OCI-LY7 (cell line): ENCODE results near the gene STX4. TPM values are rescaled to one million over a fixed set of nuclear protein-coding genes. Genes with fewer than 3 reads are reported as not detected.

Source experiments
- Bru-seq: library from RNA; stranded (reverse); fragments of 400-500 nt; gene quantifications from one replicate; lab custom pipeline; 2021; lab: Mats Ljungman, UMichigan
- BruChase-seq, 2 experiments: library from RNA; stranded (reverse); fragments of 400-500 nt; gene quantifications; one replicate each; lab custom pipeline; 2021; lab: Mats Ljungman, UMichigan
- BruUV-seq: library from RNA; stranded (reverse); fragments of 400-500 nt; replicated peaks from 2 replicates; lab custom pipeline; 2021; lab: Mats Ljungman, UMichigan
- CTCF ChIA-PET: fragments of 300-600 bp; sonication (Branson Sonifier 250); formaldehyde crosslinking; loops from one replicate; lab custom pipeline; 2022; ENCODE audit warnings: antibody characterized with exemption; ENCODE audit not compliant: unreplicated experiment; lab: Charles Lee
- POLR2A ChIA-PET: fragments of 300-600 bp; sonication (Branson Sonifier 250); formaldehyde crosslinking; loops from one replicate; lab custom pipeline; 2022; ENCODE audit warnings: antibody characterized with exemption; lab: Charles Lee
- DNase-seq: peaks from one replicate; pipeline ENCODE4 v3.0.0-alpha.2; 2015; ENCODE audit warnings: low spot score
- H2AFZ ChIP-seq: fragments of 200-600 bp; sonication (generic), shearing (Covaris generic); 2 replicates; pipeline ENCODE4 v1.6.1; 2014; ENCODE audit warnings: mild to moderate bottlenecking, antibody characterized with exemption, low read length, moderate library complexity
- H3K27ac ChIP-seq: fragments of 200-600 bp; sonication (generic); 2 replicates; pipeline ENCODE4 v1.5.1; 2014; ENCODE audit warnings: mixed run types, low read depth, mild to moderate bottlenecking, moderate library complexity, low read length, inconsistent platforms; ENCODE audit not compliant: poor library complexity, severe bottlenecking
- H3K36me3 ChIP-seq: fragments of 200-600 bp; sonication (generic); 2 replicates; pipeline ENCODE4 v1.6.1; 2014; ENCODE audit warnings: mild to moderate bottlenecking, antibody characterized with exemption, low read length, moderate library complexity, mixed read lengths; ENCODE audit not compliant: insufficient read depth
- H3K4me1 ChIP-seq: fragments of 200-600 bp; sonication (generic); 2 replicates; pipeline ENCODE4 v1.5.1; 2014; ENCODE audit warnings: mild to moderate bottlenecking, low read length; ENCODE audit not compliant: insufficient read depth, poor library complexity, severe bottlenecking
- H3K4me2 ChIP-seq: fragments of 200-600 bp; sonication (generic); 2 replicates; pipeline ENCODE4 v1.6.1; 2014; ENCODE audit warnings: mild to moderate bottlenecking, low read length
- H3K4me3 ChIP-seq: fragments of 200-600 bp; sonication (generic); 2 replicates; pipeline ENCODE4 v1.5.1; 2014; ENCODE audit warnings: mild to moderate bottlenecking, low read depth, low read length; ENCODE audit not compliant: poor library complexity, severe bottlenecking
- H3K79me2 ChIP-seq: fragments of 200-600 bp; sonication (generic); 2 replicates; pipeline ENCODE4 v1.6.1; 2016; ENCODE audit warnings: low read depth, mild to moderate bottlenecking, low read length, moderate library complexity, mixed read lengths; ENCODE audit not compliant: insufficient read depth
- H3K9me2 ChIP-seq: fragments of 200-600 bp; sonication (generic); 2 replicates; pipeline ENCODE4 v1.6.1; 2016; ENCODE audit warnings: mild to moderate bottlenecking, low read length, mixed read lengths; ENCODE audit not compliant: insufficient read depth
- H3K9me3 ChIP-seq: fragments of 200-600 bp; sonication (generic); 2 replicates; pipeline ENCODE4 v1.6.1; 2014; ENCODE audit warnings: mild to moderate bottlenecking, mixed run types, low read length, mixed read lengths
- H4K20me1 ChIP-seq: fragments of 200-600 bp; sonication (generic); 2 replicates; pipeline ENCODE4 v1.6.1; 2014; ENCODE audit warnings: mild to moderate bottlenecking, antibody characterized with exemption, low read length, moderate library complexity, mixed read lengths; ENCODE audit not compliant: insufficient read depth
- CTCF ChIP-seq: fragments of 200-600 bp; sonication (generic); conservative IDR thresholded peaks from 2 replicates; pipeline ENCODE4 v1.5.1; 2014; ENCODE audit warnings: mild to moderate bottlenecking, antibody characterized with exemption, low read length, moderate library complexity, mixed read lengths
- EZH2phosphoT487 ChIP-seq: fragments of 200-600 bp; sonication (generic); IDR thresholded peaks from 2 replicates; pipeline ENCODE4 v1.6.1; 2018; ENCODE audit warnings: low read depth, borderline replicate concordance, mild to moderate bottlenecking, mixed run types, antibody characterized with exemption, low read length, moderate library complexity, mixed read lengths
- intact Hi-C: fragments of 100-400 bp; cut with micrococcal nuclease; formaldehyde crosslinking; loops from one replicate; pipeline ENCODE4 v1.10.0; 2022; ENCODE audit not compliant: unreplicated experiment
- long read RNA-seq: library from polyadenylated mRNA; stranded (forward); transcript quantifications from one replicate; pipeline ENCODE4 v2.0.0, GENCODE V29; 2022
- total RNA-seq, 2 experiments: library from RNA; depleted of rRNA in 1 of 2; stranded (reverse); fragments of >200 nt in 1 of 2; shearing (Covaris generic) in 1 of 2; gene quantifications; 2 replicates each; pipeline ENCODE4 v1.2.3, GENCODE V29; 2014 to 2022

Gene STX4, protein sequence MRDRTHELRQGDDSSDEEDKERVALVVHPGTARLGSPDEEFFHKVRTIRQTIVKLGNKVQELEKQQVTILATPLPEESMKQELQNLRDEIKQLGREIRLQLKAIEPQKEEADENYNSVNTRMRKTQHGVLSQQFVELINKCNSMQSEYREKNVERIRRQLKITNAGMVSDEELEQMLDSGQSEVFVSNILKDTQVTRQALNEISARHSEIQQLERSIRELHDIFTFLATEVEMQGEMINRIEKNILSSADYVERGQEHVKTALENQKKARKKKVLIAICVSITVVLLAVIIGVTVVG
- total RNA-seq (2014; rRNA removed; shearing (Covaris generic)): 14.6 and 16.6 TPM in 2 replicates
- total RNA-seq (2022): 40.5 and 41.6 TPM in 2 replicates
- Bru-seq, nascent RNA: percentile 57 among the genes with signal in this experiment
- percentile 71 among the genes with signal in this experiment for BruChase-seq, experiment 1, labeled RNA remaining after a 6-hour chase
- percentile 65 among the genes with signal in this experiment for BruChase-seq, experiment 2, labeled RNA remaining after a 2-hour chase
- long read RNA-seq, transcript STX4-201 (11 exons, 1,481 nt): major isoform, 7 of 10 reads
- long read RNA-seq, partial matches to known transcripts: 0 of 10 reads
- long read RNA-seq, other reads (novel, unspliced or antisense): 3 of 10 reads

GRCh38 chr16:31032736-31033708, at the start of gene STX4:
Gene STX4 (plus strand): TSS chr16:31033558. CDS start chr16:31033806, 248 bp downstream.
- peaks cover 4% of the 10 kb centered on the region; the same call in 1 of the 2 replicates for H3K36me3 ChIP-seq
- H3K79me2 ChIP-seq: no peaks in the 10 kb centered on the region; the same call in 1 of the 2 replicates
- POLR2A ChIA-PET: interaction anchor here (0.6 to 0.8 kb wide), 2 partner anchors 105 to 252 kb away, joined by 3 to 6 read pairs; no protein-coding TSS in a partner anchor
- peak within 1 kb of the TSS; percentile 59 for H3K27ac ChIP-seq
- CTCF ChIA-PET: interaction anchor here (0.6 kb wide), 1 partner anchor 10 kb away, joined by 3 read pairs; no protein-coding TSS in a partner anchor
- peak within 1 kb of the TSS; percentile 98 for H3K4me3 ChIP-seq
- H3K4me2 ChIP-seq: peak within 1 kb of the TSS; percentile 100
- TSS peak; percentile 84 for BruUV-seq
- no peaks in the 10 kb centered on the region for H3K9me3 ChIP-seq
- DNase-seq: peak; percentile 95
- no peak for TF ChIP-seq EZH2phosphoT487
- no peak for TF ChIP-seq CTCF
- H2AFZ ChIP-seq: peak within 1 kb of the TSS; percentile 99
- intact Hi-C loops: loop anchor here (1.0 kb wide), 1 partner anchor 41 kb away; the partner anchor contains the start of genes ZNF646 and ZNF668
- no peaks in the 10 kb centered on the region for H3K9me2 ChIP-seq
- no peaks in the 10 kb centered on the region for H4K20me1 ChIP-seq
- H3K4me1 ChIP-seq: peaks cover 18% of the 10 kb centered on the region

DNA sequence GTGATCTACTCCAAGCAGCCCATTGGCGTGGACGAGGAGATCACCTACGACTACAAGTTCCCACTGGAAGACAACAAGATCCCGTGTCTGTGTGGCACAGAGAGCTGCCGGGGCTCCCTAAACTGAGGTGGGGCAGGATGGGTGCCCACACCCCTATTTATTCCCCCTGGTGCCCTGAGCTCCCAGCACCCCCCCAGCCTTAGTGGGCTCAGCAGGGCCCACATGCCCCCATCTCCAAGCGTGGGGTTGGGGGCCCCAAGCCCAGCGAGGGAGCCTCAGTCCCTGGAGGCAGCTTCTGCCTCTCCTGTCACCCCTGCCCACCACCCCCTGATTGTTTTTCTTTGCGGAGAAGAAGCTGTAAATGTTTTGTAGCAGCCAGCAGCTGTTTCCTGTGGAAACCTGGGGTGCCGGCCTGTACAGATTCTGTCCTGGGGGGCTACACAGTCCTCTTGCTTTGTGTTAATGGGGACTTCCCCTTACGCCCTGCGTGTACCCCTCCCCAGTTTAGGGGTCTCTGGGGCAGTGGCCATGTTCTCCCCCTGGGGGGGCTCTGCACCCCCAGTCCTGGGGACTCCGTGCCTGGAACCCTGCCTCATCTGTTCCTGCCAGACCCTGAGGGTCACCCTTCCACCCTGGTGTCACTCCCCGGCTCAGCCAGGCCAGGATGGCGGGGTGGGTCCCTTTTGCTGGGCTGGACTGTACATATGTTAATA, 49.3 kb upstream of the STX4 start:
- Histone ChIP-seq H3K27ac (no peak overlapping the region), H4K20me1 (no peaks in the 10 kb centered on the region), H3K9me2 (no peaks in the 10 kb centered on the region), H3K4me3 (no peak overlapping the region), H3K4me1 (no peaks in the 10 kb centered on the region), H3K4me2 (no peak overlapping the region), H2AFZ (no peak overlapping the region), H3K36me3 (peaks cover 71% of the 10 kb centered on the region), H3K79me2 (no peaks in the 10 kb centered on the region), H3K9me3 (no peaks in the 10 kb centered on the region)
- intact Hi-C loops: loop anchor here (10.0 kb wide), 1 partner anchor 311 kb away; no protein-coding TSS in a partner anchor
- CTCF ChIA-PET: interaction anchor here (0.6 kb wide), 2 partner anchors 114 to 276 kb away, joined by 3 to 6 read pairs; partner anchors contain the start of gene ITGAM
- POLR2A ChIA-PET: interaction anchor here (1.1 kb wide), 1 partner anchor 133 kb away, joined by 6 read pairs; the partner anchor contains the start of gene KAT8
- DNase-seq: no peak
- no peak for TF ChIP-seq CTCF
- TF ChIP-seq EZH2phosphoT487: no peak
- BruUV-seq: TSS peak; percentile 80
